ENCODE data around the gene KCNN3. TPM values are rescaled to one million over a fixed set of nuclear protein-coding genes. Genes with fewer than 3 reads are reported as not detected.

KCNN3 gene
- total RNA-seq, 1 donor from 2014 or later: 0.92 TPM

GRCh38 chr1:154871374-154871773, 1.3 kb upstream of the KCNN3 start:
- Mint-ChIP-seq H3K27me3 (ENCODE audit: low read depth) (peaks cover 13% of the 10 kb centered on the region), H3K4me1 (ENCODE audit: low read depth) (peaks cover 41% of the 10 kb centered on the region), H3K27ac (ENCODE audit: unreplicated experiment) (no peak overlapping the region), H3K4me3 (ENCODE audit: unreplicated experiment) (no peak overlapping the region), H3K9me3 (ENCODE audit: low read depth) (no peaks in the 10 kb centered on the region), H3K36me3 (ENCODE audit: low read depth) (no peaks in the 10 kb centered on the region)
- DNase-seq (ENCODE audit: low spot score): no peak
- no peak for TF ChIP-seq CTCF (IDR thresholded peaks at IDR 0.05)

GRCh38 chr1:154870734-154871133, 653 bp upstream of the KCNN3 start:
- H3K27ac Mint-ChIP-seq (ENCODE audit: unreplicated experiment): no peak overlapping the region
- peaks cover 46% of the 10 kb centered on the region for H3K4me1 Mint-ChIP-seq (ENCODE audit: low read depth)
- no peak overlapping the region for H3K4me3 Mint-ChIP-seq (ENCODE audit: unreplicated experiment)
- H3K27me3 Mint-ChIP-seq (ENCODE audit: low read depth): peaks cover 13% of the 10 kb centered on the region
- DNase-seq (ENCODE audit: low spot score): no peak
- H3K9me3 Mint-ChIP-seq (ENCODE audit: low read depth): no peaks in the 10 kb centered on the region
- H3K36me3 Mint-ChIP-seq (ENCODE audit: low read depth): no peaks in the 10 kb centered on the region
- no peak for TF ChIP-seq CTCF (IDR thresholded peaks at IDR 0.05)

- no peak for TF ChIP-seq CTCF (IDR thresholded peaks at IDR 0.05)
- H3K36me3 Mint-ChIP-seq (ENCODE audit: low read depth): no peaks in the 10 kb centered on the region
- H3K4me3 Mint-ChIP-seq (ENCODE audit: unreplicated experiment): peak overlapping the region; percentile 69
- no peaks in the 10 kb centered on the region for H3K9me3 Mint-ChIP-seq (ENCODE audit: low read depth)
- H3K27me3 Mint-ChIP-seq (ENCODE audit: low read depth): peaks cover 13% of the 10 kb centered on the region
- no peak for DNase-seq (ENCODE audit: low spot score)
- peaks cover 46% of the 10 kb centered on the region for H3K4me1 Mint-ChIP-seq (ENCODE audit: low read depth)
- H3K27ac Mint-ChIP-seq (ENCODE audit: unreplicated experiment): no peak overlapping the region
Observed at GRCh38 chr1:154869351-154870114, 548 bp downstream of the KCNN3 start.

DNA sequence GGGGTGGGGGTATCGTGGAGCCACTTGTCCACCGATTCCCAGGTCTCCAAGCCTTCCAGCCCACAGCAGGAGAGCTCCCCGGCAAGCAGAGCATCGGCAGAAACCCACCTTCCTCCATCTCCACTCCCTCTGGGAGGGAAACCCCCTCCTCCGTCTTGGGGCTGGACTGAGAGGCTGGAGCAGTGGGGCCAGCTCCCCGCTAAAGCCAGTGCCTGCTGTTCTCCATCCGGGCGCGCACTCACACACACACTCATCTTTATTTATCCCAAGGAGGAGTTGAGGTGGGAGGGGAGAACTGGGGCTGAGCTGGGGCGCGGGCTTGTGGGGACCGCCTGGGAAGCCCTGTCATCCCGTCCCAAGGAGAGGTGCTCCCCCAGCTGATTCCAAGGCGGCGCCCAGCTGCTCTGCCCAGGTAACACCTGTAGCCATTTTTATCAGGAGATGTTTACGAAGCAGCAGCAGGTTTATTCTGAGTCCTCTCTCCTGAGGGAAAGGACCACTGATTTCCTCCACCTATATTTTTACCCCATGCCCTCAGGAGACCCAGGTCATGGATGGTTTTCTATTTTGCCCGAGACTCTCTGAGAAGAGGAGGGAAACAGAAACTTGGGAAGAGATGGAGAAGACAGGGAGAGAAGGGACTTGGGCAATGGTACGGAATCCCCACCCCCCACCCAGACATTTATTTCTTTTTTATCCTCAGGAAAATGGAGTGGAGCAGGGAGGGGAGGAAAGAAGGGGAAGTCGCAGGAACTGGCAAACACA, 2.1 kb downstream of the KCNN3 start:
- Mint-ChIP-seq H3K36me3 (ENCODE audit: low read depth) (no peaks in the 10 kb centered on the region), H3K27me3 (ENCODE audit: low read depth) (peaks cover 9% of the 10 kb centered on the region), H3K4me3 (ENCODE audit: unreplicated experiment) (peak overlapping the region; percentile 53), H3K9me3 (ENCODE audit: low read depth) (no peaks in the 10 kb centered on the region), H3K4me1 (ENCODE audit: low read depth) (peaks cover 60% of the 10 kb centered on the region), H3K27ac (ENCODE audit: unreplicated experiment) (no peak overlapping the region)
- TF ChIP-seq CTCF (IDR thresholded peaks at IDR 0.05): no peak
- no peak for DNase-seq (ENCODE audit: low spot score)

- peaks cover 68% of the 10 kb centered on the region for H3K4me1 Mint-ChIP-seq (ENCODE audit: low read depth)
- H3K9me3 Mint-ChIP-seq (ENCODE audit: low read depth): no peaks in the 10 kb centered on the region
- H3K4me3 Mint-ChIP-seq (ENCODE audit: unreplicated experiment): peak overlapping the region; percentile 22
- peak overlapping the region; percentile 12 for H3K27ac Mint-ChIP-seq (ENCODE audit: unreplicated experiment)
- H3K36me3 Mint-ChIP-seq (ENCODE audit: low read depth): no peaks in the 10 kb centered on the region
- H3K27me3 Mint-ChIP-seq (ENCODE audit: low read depth): peaks cover 9% of the 10 kb centered on the region
- peak; percentile 21 for TF ChIP-seq CTCF (IDR thresholded peaks at IDR 0.05)
- no peak for DNase-seq (ENCODE audit: low spot score)
Observed at GRCh38 chr1:154867064-154867825, 2.8 kb downstream of the KCNN3 start.
